Measurements from ENCODE around the gene AKAP5.

DNA sequence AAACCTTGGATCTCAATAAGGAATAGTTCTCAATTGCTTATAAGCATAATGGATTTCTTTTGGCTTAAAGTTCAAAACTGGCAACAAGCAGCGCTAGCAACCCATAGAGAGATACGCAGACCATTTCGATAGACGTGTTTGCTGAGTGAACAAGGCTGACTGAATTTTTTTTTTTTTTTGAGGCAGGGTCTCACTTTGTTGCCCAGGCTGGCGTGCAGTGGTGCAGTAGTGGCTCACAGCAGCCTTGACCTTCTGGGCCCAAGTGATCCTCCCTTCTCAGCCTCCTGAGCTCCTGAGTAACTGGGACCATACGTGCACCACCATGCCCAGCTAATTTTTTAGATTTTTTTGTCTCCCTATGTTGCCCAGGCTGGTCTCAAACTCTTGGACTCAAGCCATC is 1.4 kb upstream of the AKAP5 start:
- TF ChIP-seq EZH2 (IDR thresholded peaks at IDR 0.05; ENCODE audit: low read length): no peak
- TF ChIP-seq, protein P1, sequence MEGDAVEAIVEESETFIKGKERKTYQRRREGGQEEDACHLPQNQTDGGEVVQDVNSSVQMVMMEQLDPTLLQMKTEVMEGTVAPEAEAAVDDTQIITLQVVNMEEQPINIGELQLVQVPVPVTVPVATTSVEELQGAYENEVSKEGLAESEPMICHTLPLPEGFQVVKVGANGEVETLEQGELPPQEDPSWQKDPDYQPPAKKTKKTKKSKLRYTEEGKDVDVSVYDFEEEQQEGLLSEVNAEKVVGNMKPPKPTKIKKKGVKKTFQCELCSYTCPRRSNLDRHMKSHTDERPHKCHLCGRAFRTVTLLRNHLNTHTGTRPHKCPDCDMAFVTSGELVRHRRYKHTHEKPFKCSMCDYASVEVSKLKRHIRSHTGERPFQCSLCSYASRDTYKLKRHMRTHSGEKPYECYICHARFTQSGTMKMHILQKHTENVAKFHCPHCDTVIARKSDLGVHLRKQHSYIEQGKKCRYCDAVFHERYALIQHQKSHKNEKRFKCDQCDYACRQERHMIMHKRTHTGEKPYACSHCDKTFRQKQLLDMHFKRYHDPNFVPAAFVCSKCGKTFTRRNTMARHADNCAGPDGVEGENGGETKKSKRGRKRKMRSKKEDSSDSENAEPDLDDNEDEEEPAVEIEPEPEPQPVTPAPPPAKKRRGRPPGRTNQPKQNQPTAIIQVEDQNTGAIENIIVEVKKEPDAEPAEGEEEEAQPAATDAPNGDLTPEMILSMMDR (optimal IDR thresholded peaks at IDR 0.05 in 1 of 3, IDR thresholded peaks at IDR 0.05 in 1 of 3, conservative IDR thresholded peaks at IDR 0.05 in 1 of 3; ENCODE audit: extremely low read depth in 1 of 3, insufficient read depth in 2 of 3, low read length in 3 of 3): no peak

Measured in keratinocyte (primary cell).